Neural cell (in vitro differentiated cells): Measurements from ENCODE around the gene PDPK1. TPM values are rescaled to one million over a fixed set of nuclear protein-coding genes. Genes with fewer than 3 reads are reported as not detected.

Experiments used
- H2AFZ ChIP-seq: fragments of 200-600, 300-800 bp; sonication (generic), shearing (Covaris generic); 2 replicates; pipeline ENCODE4 v1.6.0; 2014; ENCODE audit warnings: low read depth, mild to moderate bottlenecking, antibody characterized with exemption, low read length, moderate library complexity
- H3F3A ChIP-seq: fragments of 200-600 bp; shearing (Covaris generic); 2 replicates; pipeline ENCODE4 v1.6.1; 2016; ENCODE audit warnings: mild to moderate bottlenecking, moderate library complexity, mixed read lengths, antibody characterized with exemption, low read length; ENCODE audit not compliant: insufficient read depth, poor library complexity, severe bottlenecking
- H3K27ac ChIP-seq: fragments of 200-600, 300-800 bp; sonication (generic), shearing (Covaris generic); 2 replicates; pipeline ENCODE4 v1.5.1; 2014; ENCODE audit warnings: mild to moderate bottlenecking, low read length, moderate library complexity
- H3K27me3 ChIP-seq: fragments of 300-800, 200-600 bp; sonication (generic), shearing (Covaris generic); 2 replicates; pipeline ENCODE4 v1.6.0; 2014; ENCODE audit warnings: mild to moderate bottlenecking, low read depth, low read length, moderate library complexity; ENCODE audit not compliant: insufficient read depth
- H3K36me3 ChIP-seq: fragments of 300-800, 200-600 bp; sonication (generic), shearing (Covaris generic); 2 replicates; pipeline ENCODE4 v1.5.1; 2014; ENCODE audit warnings: mild to moderate bottlenecking, antibody characterized with exemption, low read length, moderate library complexity; ENCODE audit not compliant: insufficient read depth
- H3K4me2 ChIP-seq: fragments of 300-800, 200-600 bp; sonication (generic), shearing (Covaris generic); 2 replicates; pipeline ENCODE4 v1.6.0; 2014; ENCODE audit warnings: mild to moderate bottlenecking, low read length
- H3K4me3 ChIP-seq: fragments of 300-800, 200-600 bp; sonication (generic), shearing (Covaris generic); 2 replicates; pipeline ENCODE4 v1.5.1; 2014; ENCODE audit warnings: mild to moderate bottlenecking, low read length, moderate library complexity
- H3K79me2 ChIP-seq: fragments of 200-600 bp; shearing (Covaris generic); replicated peaks from 2 replicates; pipeline ENCODE4 v1.6.0; 2014; ENCODE audit warnings: mild to moderate bottlenecking, low read length, moderate library complexity; ENCODE audit not compliant: insufficient read depth
- H3K9ac ChIP-seq: fragments of 300-800, 200-600 bp; sonication (generic), shearing (Covaris generic); 2 replicates; pipeline ENCODE4 v1.6.1; 2016; ENCODE audit warnings: mild to moderate bottlenecking, low read length, mixed read lengths
- H3K9me2 ChIP-seq: fragments of 200-600 bp; shearing (Covaris generic); 2 replicates; pipeline ENCODE4 v1.6.1; 2016; ENCODE audit warnings: mild to moderate bottlenecking, low read length, mixed read lengths; ENCODE audit not compliant: insufficient read depth
- H3K9me3 ChIP-seq: fragments of 200-600, 300-800 bp; sonication (generic), shearing (Covaris generic); 2 replicates; pipeline ENCODE4 v1.6.1; 2016; ENCODE audit warnings: mild to moderate bottlenecking, mixed run types, low read length, moderate library complexity, mixed read lengths
- H4K20me1 ChIP-seq: fragments of 200-600 bp; shearing (Covaris generic); 2 replicates; pipeline ENCODE4 v1.6.1; 2016; ENCODE audit warnings: mild to moderate bottlenecking, mixed run types; ENCODE audit not compliant: insufficient read depth
- CTCF ChIP-seq: fragments of 450-650 bp; IDR thresholded peaks from 2 replicates; pipeline ENCODE4 v1.5.1; 2014; ENCODE audit warnings: antibody characterized with exemption, mild to moderate bottlenecking, moderate library complexity; ENCODE audit not compliant: poor library complexity, severe bottlenecking
- EP300 ChIP-seq: fragments of 450-650 bp; conservative IDR thresholded peaks from 2 replicates; pipeline ENCODE4 v1.6.1; 2014; ENCODE audit warnings: antibody characterized with exemption, mild to moderate bottlenecking, moderate library complexity; ENCODE audit not compliant: poor library complexity, severe bottlenecking
- MXI1 ChIP-seq: fragments of 450-650 bp; conservative IDR thresholded peaks from 2 replicates; pipeline ENCODE4 v1.6.1; 2014; ENCODE audit warnings: antibody characterized with exemption, mild to moderate bottlenecking; ENCODE audit not compliant: poor library complexity, severe bottlenecking
- REST ChIP-seq: IDR thresholded peaks from 2 replicates; pipeline ENCODE4 v1.6.1; 2012; ENCODE audit warnings: borderline replicate concordance
- SMC3 ChIP-seq: fragments of 450-650 bp; conservative IDR thresholded peaks from 2 replicates; pipeline ENCODE4 v1.6.1; 2014; ENCODE audit warnings: antibody characterized with exemption, mild to moderate bottlenecking, moderate library complexity; ENCODE audit not compliant: poor library complexity
- TAF1 ChIP-seq: IDR thresholded peaks from 2 replicates; pipeline ENCODE4 v1.6.1; 2012; ENCODE audit warnings: low read depth
- polyA plus RNA-seq: library from polyadenylated mRNA; depleted of rRNA; stranded (reverse); fragments of >200 nt; gene quantifications from 2 replicates; pipeline ENCODE4 v1.2.3, GENCODE V29; 2014

The PDPK1 gene
- polyA plus RNA-seq, 1 donor from 2014 or later = 18.6 TPM

- Histone ChIP-seq H3K9ac (no peak overlapping the region), H3F3A (no peaks in the 10 kb centered on the region), H3K79me2 (peaks cover 8% of the 10 kb centered on the region), H4K20me1 (peaks cover under 1% of the 10 kb centered on the region), H3K9me2 (no peaks in the 10 kb centered on the region), H3K27ac (no peak overlapping the region), H3K9me3 (no peaks in the 10 kb centered on the region), H3K36me3 (no peaks in the 10 kb centered on the region), H3K4me3 (no peak overlapping the region), H3K4me2 (no peak overlapping the region), H3K27me3 (no peaks in the 10 kb centered on the region), H2AFZ (no peak overlapping the region)
- TF ChIP-seq MXI1 (no peak), CTCF (no peak), TAF1 (no peak), REST (no peak)
Measured at GRCh38 chr16:2524339-2524938, 13.4 kb upstream of the PDPK1 start.

- peaks cover 3% of the 10 kb centered on the region for H3K79me2 ChIP-seq
- no peaks in the 10 kb centered on the region for H3K36me3 ChIP-seq
Measured at GRCh38 chr16:2526135-2526534, 11.7 kb upstream of the PDPK1 start.

More at GRCh38 chr16:2526135-2526534, 11.7 kb upstream of the PDPK1 start:
- Histone ChIP-seq H3K9me2 (no peaks in the 10 kb centered on the region), H3K9ac (no peak overlapping the region), H3F3A (no peaks in the 10 kb centered on the region), H3K9me3 (no peaks in the 10 kb centered on the region), H4K20me1 (no peaks in the 10 kb centered on the region), H2AFZ (no peak overlapping the region), H3K27me3 (no peaks in the 10 kb centered on the region), H3K27ac (no peak overlapping the region), H3K4me2 (no peak overlapping the region), H3K4me3 (no peak overlapping the region)
- TF ChIP-seq TAF1 = no peak
- TF ChIP-seq SMC3 = no peak
- TF ChIP-seq CTCF = no peak
- no peak for TF ChIP-seq EP300
